Mammary epithelial cell (primary cell): ENCODE measurements around the gene COLQ.

Experiments used
- CTCF ChIP-seq, 2 donors: IDR thresholded peaks in 1 of 2; conservative IDR thresholded peaks in 1 of 2; 2 replicates each; pipeline ENCODE4 v1.5.1; 2011 to 2012; ENCODE audit warnings: inconsistent platforms in 2 of 2, low read length in 2 of 2, mild to moderate bottlenecking in 2 of 2, control low read depth in 1 of 2, low read depth in 1 of 2; ENCODE audit not compliant: insufficient read depth in 1 of 2; ENCODE audit errors: extremely low read depth in 1 of 2
- EZH2 ChIP-seq: IDR thresholded peaks from 2 replicates; pipeline ENCODE4 v1.6.1; 2012; ENCODE audit warnings: low read length, inconsistent platforms, borderline replicate concordance

GRCh38 chr3:15452156-15452555, 69.3 kb downstream of the COLQ start:
- TF ChIP-seq CTCF (conservative IDR thresholded peaks at IDR 0.05 in 1 of 2, IDR thresholded peaks at IDR 0.05 in 1 of 2; ENCODE audit: extremely low read depth in 1 of 2, insufficient read depth in 1 of 2, low read depth in 1 of 2, low read length in 2 of 2): no peak
- TF ChIP-seq EZH2: no peak
